Measurements from ENCODE around the gene GLCCI1. TPM values are rescaled to one million over a fixed set of nuclear protein-coding genes. Genes with fewer than 3 reads are reported as not detected.

The GLCCI1 gene
- total and polyA plus RNA-seq, 4 donors = 1.4 to 5.9 (median 4.3) TPM

DNA sequence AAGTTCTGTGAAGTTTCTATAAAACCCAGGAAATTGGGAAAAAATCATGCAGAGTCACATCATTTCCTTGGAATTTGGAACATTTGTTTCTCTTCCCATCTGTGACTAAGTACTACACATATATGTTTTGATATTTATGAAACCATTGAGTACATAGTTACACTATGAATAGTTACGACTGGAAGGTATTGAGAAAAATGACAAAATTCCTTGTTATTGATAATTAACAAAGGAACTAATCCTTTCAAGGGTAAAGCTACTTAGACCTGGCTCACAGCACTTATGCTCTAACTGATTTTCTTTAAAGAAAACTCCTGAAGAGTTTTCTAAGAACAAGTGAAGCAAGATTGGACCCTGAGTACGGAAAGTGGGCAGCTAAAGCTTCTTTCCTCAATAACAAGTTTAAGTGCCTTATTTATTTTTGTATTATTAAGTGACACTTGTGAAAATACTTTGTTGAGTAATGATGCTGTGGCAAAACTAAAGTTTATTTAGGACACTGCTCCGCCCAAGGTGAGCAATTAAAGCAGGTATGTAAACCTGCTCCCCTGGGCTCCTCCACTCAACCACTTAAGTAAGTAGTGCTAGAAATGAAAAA, 12.0 kb upstream of the GLCCI1 start:
- 95% methylated on average over 3 of the region's 3 CpGs for WGBS
- Histone ChIP-seq H3K4me1 (ENCODE audit: control insufficient read depth in 4 of 4, insufficient read depth in 4 of 4, low read length in 3 of 4) (peaks cover 0 to 2% (median 0%) of the 10 kb centered on the region in 4 donors), H3K36me3 (ENCODE audit: control insufficient read depth in 4 of 4, insufficient read depth in 3 of 4, low read depth in 1 of 4, low read length in 3 of 4) (no peaks in the 10 kb centered on the region), H3K9me3 (ENCODE audit: control insufficient read depth in 4 of 4, low read length in 3 of 4) (no peaks in the 10 kb centered on the region), H3K9ac (ENCODE audit: low read depth in 1 of 2, low read length in 2 of 2) (no peak overlapping the region), H3K4me3 (ENCODE audit: low read depth in 1 of 3, low read length in 3 of 3) (no peak overlapping the region), H3K27ac (ENCODE audit: low read depth in 1 of 2, low read length in 2 of 2) (no peak overlapping the region), H3K27me3 (ENCODE audit: control insufficient read depth in 4 of 4, insufficient read depth in 4 of 4, low read length in 3 of 4) (no peaks in the 10 kb centered on the region)
- no peak for DNase-seq (ENCODE audit: low spot score)
- no peak for TF ChIP-seq FOXA1 (IDR thresholded peaks at IDR 0.05)
- no peak for TF ChIP-seq TAF1 (conservative IDR thresholded peaks at IDR 0.05)
- TF ChIP-seq, protein P1, sequence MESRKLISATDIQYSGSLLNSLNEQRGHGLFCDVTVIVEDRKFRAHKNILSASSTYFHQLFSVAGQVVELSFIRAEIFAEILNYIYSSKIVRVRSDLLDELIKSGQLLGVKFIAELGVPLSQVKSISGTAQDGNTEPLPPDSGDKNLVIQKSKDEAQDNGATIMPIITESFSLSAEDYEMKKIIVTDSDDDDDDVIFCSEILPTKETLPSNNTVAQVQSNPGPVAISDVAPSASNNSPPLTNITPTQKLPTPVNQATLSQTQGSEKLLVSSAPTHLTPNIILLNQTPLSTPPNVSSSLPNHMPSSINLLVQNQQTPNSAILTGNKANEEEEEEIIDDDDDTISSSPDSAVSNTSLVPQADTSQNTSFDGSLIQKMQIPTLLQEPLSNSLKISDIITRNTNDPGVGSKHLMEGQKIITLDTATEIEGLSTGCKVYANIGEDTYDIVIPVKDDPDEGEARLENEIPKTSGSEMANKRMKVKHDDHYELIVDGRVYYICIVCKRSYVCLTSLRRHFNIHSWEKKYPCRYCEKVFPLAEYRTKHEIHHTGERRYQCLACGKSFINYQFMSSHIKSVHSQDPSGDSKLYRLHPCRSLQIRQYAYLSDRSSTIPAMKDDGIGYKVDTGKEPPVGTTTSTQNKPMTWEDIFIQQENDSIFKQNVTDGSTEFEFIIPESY (IDR thresholded peaks at IDR 0.05) = no peak
- no peak for TF ChIP-seq RAD21 (IDR thresholded peaks at IDR 0.05)
- no peak for TF ChIP-seq SP1 (IDR thresholded peaks at IDR 0.05)
- TF ChIP-seq FOXA2 (IDR thresholded peaks at IDR 0.05) = no peak
- TF ChIP-seq, protein P2, sequence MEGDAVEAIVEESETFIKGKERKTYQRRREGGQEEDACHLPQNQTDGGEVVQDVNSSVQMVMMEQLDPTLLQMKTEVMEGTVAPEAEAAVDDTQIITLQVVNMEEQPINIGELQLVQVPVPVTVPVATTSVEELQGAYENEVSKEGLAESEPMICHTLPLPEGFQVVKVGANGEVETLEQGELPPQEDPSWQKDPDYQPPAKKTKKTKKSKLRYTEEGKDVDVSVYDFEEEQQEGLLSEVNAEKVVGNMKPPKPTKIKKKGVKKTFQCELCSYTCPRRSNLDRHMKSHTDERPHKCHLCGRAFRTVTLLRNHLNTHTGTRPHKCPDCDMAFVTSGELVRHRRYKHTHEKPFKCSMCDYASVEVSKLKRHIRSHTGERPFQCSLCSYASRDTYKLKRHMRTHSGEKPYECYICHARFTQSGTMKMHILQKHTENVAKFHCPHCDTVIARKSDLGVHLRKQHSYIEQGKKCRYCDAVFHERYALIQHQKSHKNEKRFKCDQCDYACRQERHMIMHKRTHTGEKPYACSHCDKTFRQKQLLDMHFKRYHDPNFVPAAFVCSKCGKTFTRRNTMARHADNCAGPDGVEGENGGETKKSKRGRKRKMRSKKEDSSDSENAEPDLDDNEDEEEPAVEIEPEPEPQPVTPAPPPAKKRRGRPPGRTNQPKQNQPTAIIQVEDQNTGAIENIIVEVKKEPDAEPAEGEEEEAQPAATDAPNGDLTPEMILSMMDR (IDR thresholded peaks at IDR 0.05; ENCODE audit: low read depth, low read length, missing input control) = no peak
- TF ChIP-seq YY1 (IDR thresholded peaks at IDR 0.05) = no peak
- no peak for TF ChIP-seq NR2F2 (IDR thresholded peaks at IDR 0.05)
- TF ChIP-seq HNF4A (conservative IDR thresholded peaks at IDR 0.05) = no peak

DNA sequence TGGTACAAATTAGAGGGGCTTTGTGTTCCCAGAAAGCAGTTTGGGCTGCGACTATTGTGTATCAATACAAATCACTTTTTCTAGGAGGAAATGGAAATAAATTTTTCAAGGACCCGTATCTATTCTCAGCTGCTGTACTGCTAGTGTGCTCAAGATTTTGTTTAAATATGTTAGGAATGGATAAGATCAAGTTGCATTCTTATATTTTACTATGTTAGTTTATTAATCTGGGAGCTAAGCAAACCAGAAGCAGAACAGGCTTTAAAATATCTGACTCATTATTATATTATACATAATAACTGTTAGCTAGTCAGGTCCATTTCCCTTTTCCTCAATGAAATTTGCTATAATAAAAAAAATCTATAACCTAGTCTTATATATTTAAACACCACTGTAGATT, 11.1 kb upstream of the GLCCI1 start:
- TF ChIP-seq, protein P3, sequence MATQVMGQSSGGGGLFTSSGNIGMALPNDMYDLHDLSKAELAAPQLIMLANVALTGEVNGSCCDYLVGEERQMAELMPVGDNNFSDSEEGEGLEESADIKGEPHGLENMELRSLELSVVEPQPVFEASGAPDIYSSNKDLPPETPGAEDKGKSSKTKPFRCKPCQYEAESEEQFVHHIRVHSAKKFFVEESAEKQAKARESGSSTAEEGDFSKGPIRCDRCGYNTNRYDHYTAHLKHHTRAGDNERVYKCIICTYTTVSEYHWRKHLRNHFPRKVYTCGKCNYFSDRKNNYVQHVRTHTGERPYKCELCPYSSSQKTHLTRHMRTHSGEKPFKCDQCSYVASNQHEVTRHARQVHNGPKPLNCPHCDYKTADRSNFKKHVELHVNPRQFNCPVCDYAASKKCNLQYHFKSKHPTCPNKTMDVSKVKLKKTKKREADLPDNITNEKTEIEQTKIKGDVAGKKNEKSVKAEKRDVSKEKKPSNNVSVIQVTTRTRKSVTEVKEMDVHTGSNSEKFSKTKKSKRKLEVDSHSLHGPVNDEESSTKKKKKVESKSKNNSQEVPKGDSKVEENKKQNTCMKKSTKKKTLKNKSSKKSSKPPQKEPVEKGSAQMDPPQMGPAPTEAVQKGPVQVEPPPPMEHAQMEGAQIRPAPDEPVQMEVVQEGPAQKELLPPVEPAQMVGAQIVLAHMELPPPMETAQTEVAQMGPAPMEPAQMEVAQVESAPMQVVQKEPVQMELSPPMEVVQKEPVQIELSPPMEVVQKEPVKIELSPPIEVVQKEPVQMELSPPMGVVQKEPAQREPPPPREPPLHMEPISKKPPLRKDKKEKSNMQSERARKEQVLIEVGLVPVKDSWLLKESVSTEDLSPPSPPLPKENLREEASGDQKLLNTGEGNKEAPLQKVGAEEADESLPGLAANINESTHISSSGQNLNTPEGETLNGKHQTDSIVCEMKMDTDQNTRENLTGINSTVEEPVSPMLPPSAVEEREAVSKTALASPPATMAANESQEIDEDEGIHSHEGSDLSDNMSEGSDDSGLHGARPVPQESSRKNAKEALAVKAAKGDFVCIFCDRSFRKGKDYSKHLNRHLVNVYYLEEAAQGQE (IDR thresholded peaks at IDR 0.05) = no peak
- TF ChIP-seq RXRA (IDR thresholded peaks at IDR 0.05) (no peak), HNF4A (conservative IDR thresholded peaks at IDR 0.05) (no peak), NR2F2 (IDR thresholded peaks at IDR 0.05) (no peak), JUND (IDR thresholded peaks at IDR 0.05) (no peak), SP1 (IDR thresholded peaks at IDR 0.05) (no peak), GABPA (IDR thresholded peaks at IDR 0.05 in 1 of 2, conservative IDR thresholded peaks at IDR 0.05 in 1 of 2) (no peak), YY1 (IDR thresholded peaks at IDR 0.05) (no peak), HNF4G (IDR thresholded peaks at IDR 0.05) (no peak), FOXA1 (IDR thresholded peaks at IDR 0.05) (no peak)
- TF ChIP-seq, protein P4, sequence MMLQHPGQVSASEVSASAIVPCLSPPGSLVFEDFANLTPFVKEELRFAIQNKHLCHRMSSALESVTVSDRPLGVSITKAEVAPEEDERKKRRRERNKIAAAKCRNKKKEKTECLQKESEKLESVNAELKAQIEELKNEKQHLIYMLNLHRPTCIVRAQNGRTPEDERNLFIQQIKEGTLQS (IDR thresholded peaks at IDR 0.05) = no peak
- Histone ChIP-seq H3K4me3 (ENCODE audit: low read depth in 1 of 3, low read length in 3 of 3) (no peak overlapping the region), H3K9me3 (ENCODE audit: control insufficient read depth in 4 of 4, low read length in 3 of 4) (no peaks in the 10 kb centered on the region), H3K9ac (ENCODE audit: low read depth in 1 of 2, low read length in 2 of 2) (no peak overlapping the region), H3K27ac (ENCODE audit: low read depth in 1 of 2, low read length in 2 of 2) (no peak overlapping the region), H3K4me1 (ENCODE audit: control insufficient read depth in 4 of 4, insufficient read depth in 4 of 4, low read length in 3 of 4) (peaks cover 0 to 2% (median 0%) of the 10 kb centered on the region in 4 donors), H3K27me3 (ENCODE audit: control insufficient read depth in 4 of 4, insufficient read depth in 4 of 4, low read length in 3 of 4) (no peaks in the 10 kb centered on the region), H3K36me3 (ENCODE audit: control insufficient read depth in 4 of 4, insufficient read depth in 3 of 4, low read depth in 1 of 4, low read length in 3 of 4) (no peaks in the 10 kb centered on the region)
- WGBS = 94% methylated on average over 2 of the region's 2 CpGs
- no peak for DNase-seq (ENCODE audit: low spot score)

Data from liver (tissue), 9 donors.